Activated B cell treated with CpG ODN at 0.5 μM for 24 hours (primary cell): ENCODE results near the gene VPS35. TPM values are rescaled to one million over a fixed set of nuclear protein-coding genes. Genes with fewer than 3 reads are reported as not detected.

Experiments used
- ATAC-seq: fragments of 200-7000 bp; cut with Tn5 transposase; one replicate; pipeline ENCODE4 v1.10.0; 2021; ENCODE audit warnings: low read depth, mild to moderate bottlenecking, moderate library complexity
- CTCF ChIA-PET: fragments of 350-600 bp; sonication (Branson Sonifier 250); formaldehyde crosslinking; loops from one replicate; lab custom pipeline; 2021; ENCODE audit warnings: antibody characterized with exemption; lab: Charles Lee
- POLR2A ChIA-PET: fragments of 350-600 bp; sonication (Branson Sonifier 250); formaldehyde crosslinking; loops from one replicate; lab custom pipeline; 2021; ENCODE audit warnings: antibody characterized with exemption; lab: Charles Lee
- DNase-seq: peaks from one replicate; pipeline ENCODE4 v3.0.0; 2022
- H3K27ac Mint-ChIP-seq: one replicate; pipeline ENCODE4 v1.8.0; 2020; ENCODE audit warnings: mixed read lengths
- H3K27me3 Mint-ChIP-seq: one replicate; pipeline ENCODE4 v1.8.0; 2021; ENCODE audit warnings: mixed read lengths
- H3K36me3 Mint-ChIP-seq: one replicate; pipeline ENCODE4 v1.8.0; 2021; ENCODE audit warnings: low read depth, mixed read lengths
- H3K4me1 Mint-ChIP-seq: one replicate; pipeline ENCODE4 v1.8.0; 2021; ENCODE audit warnings: mixed read lengths
- H3K4me3 Mint-ChIP-seq: one replicate; pipeline ENCODE4 v1.8.0; 2020; ENCODE audit warnings: mild to moderate bottlenecking, mixed read lengths
- H3K9me3 Mint-ChIP-seq: one replicate; pipeline ENCODE4 v1.8.0; 2020; ENCODE audit warnings: mixed read lengths
- CTCF ChIP-seq: fragments of 200-600 bp; IDR thresholded peaks from one replicate; pipeline ENCODE4 v1.8.0; 2022; ENCODE audit warnings: antibody characterized with exemption, mild to moderate bottlenecking
- intact Hi-C: fragments of 100-400 bp; cut with micrococcal nuclease; formaldehyde crosslinking; loops from one replicate; pipeline ENCODE4 v1.15.1; 2024
- total RNA-seq: library from RNA; stranded (reverse); gene quantifications from 2 replicates; pipeline ENCODE4 v1.2.3, GENCODE V29; 2022

VPS35 gene
- 85.1 and 97.1 TPM in 2 replicates for total RNA-seq

GRCh38 chr16:46688654-46689364 is at the start of gene VPS35:
TSS of gene VPS35 (minus strand) at chr16:46689178. CDS start at chr16:46689133, 45 bp downstream.
- Mint-ChIP-seq H3K27me3 (no peaks in the 10 kb centered on the region), H3K36me3 (no peaks in the 10 kb centered on the region), H3K9me3 (no peaks in the 10 kb centered on the region), H3K4me1 (peaks cover 39% of the 10 kb centered on the region), H3K4me3 (no peak within 1 kb of the TSS), H3K27ac (no peak within 1 kb of the TSS)
- peak; percentile 90 for ATAC-seq
- intact Hi-C loops: loop anchor here (1.0 to 10.0 kb wide), 14 partner anchors 16 to 776 kb away; partner anchors contain the start of genes C16orf87, DNAJA2, GPT2 and ITFG1
- ChIA-PET CTCF (no interaction called here), POLR2A (interaction anchor here (4.4 kb wide), 1 partner anchor 100 kb away, joined by 20 read pairs; no protein-coding TSS in a partner anchor)
- TF ChIP-seq CTCF: no peak
- peak; percentile 99 for DNase-seq

- ChIA-PET CTCF (no interaction called here), POLR2A (no interaction called here)
- ATAC-seq (no peak), DNase-seq (no peak)
- intact Hi-C loops: no loop called here
- H3K36me3 Mint-ChIP-seq: no peaks in the 10 kb centered on the region
- no peaks in the 10 kb centered on the region for H3K9me3 Mint-ChIP-seq
- no peak overlapping the region for H3K27ac Mint-ChIP-seq
- no peak overlapping the region for H3K4me3 Mint-ChIP-seq
- H3K4me1 Mint-ChIP-seq: peaks cover 10% of the 10 kb centered on the region
- no peak for TF ChIP-seq CTCF
- no peaks in the 10 kb centered on the region for H3K27me3 Mint-ChIP-seq
Observed at GRCh38 chr16:46737621-46738214, 48.7 kb upstream of the VPS35 start.

GRCh38 chr16:46736695-46737094 is 47.7 kb upstream of the VPS35 start:
- ATAC-seq: no peak
- Mint-ChIP-seq H3K9me3 (no peaks in the 10 kb centered on the region), H3K27ac (no peak overlapping the region), H3K4me3 (no peak overlapping the region), H3K27me3 (no peaks in the 10 kb centered on the region), H3K4me1 (peaks cover 4% of the 10 kb centered on the region), H3K36me3 (no peaks in the 10 kb centered on the region)
- no peak for DNase-seq
- POLR2A ChIA-PET: no interaction called here
- no peak for TF ChIP-seq CTCF
- CTCF ChIA-PET: no interaction called here
- intact Hi-C loops: no loop called here

GRCh38 chr16:46733319-46733830 is 44.4 kb upstream of the VPS35 start:
- intact Hi-C loops: no loop called here
- TF ChIP-seq CTCF: no peak
- Mint-ChIP-seq H3K27ac (no peak overlapping the region), H3K4me1 (no peaks in the 10 kb centered on the region), H3K9me3 (no peaks in the 10 kb centered on the region), H3K4me3 (no peak overlapping the region), H3K27me3 (no peaks in the 10 kb centered on the region), H3K36me3 (no peaks in the 10 kb centered on the region)
- POLR2A ChIA-PET: no interaction called here
- CTCF ChIA-PET: interaction anchor here (1.4 kb wide), 1 partner anchor 60 kb away, joined by 3 read pairs; no protein-coding TSS in a partner anchor
- DNase-seq (no peak), ATAC-seq (no peak)

- intact Hi-C loops: no loop called here
- Mint-ChIP-seq H3K27ac (no peak overlapping the region), H3K4me3 (no peak overlapping the region), H3K27me3 (no peaks in the 10 kb centered on the region), H3K9me3 (no peaks in the 10 kb centered on the region), H3K4me1 (no peaks in the 10 kb centered on the region), H3K36me3 (no peaks in the 10 kb centered on the region)
- no peak for TF ChIP-seq CTCF
- no peak for ATAC-seq
- ChIA-PET CTCF (interaction anchor here (1.4 kb wide), 1 partner anchor 59 kb away, joined by 3 read pairs; no protein-coding TSS in a partner anchor), POLR2A (no interaction called here)
- DNase-seq: no peak
Observed at GRCh38 chr16:46732561-46732960, 43.6 kb upstream of the VPS35 start.
